OCI-LY3 (cell line): ENCODE results near the gene NUAK2.
A peak's percentile ranks its signal among the peaks of the same experiment; 100 is the strongest.

Source experiments
- H2AFZ ChIP-seq: fragments of 200-600, 300-600 bp; shearing (Covaris generic); 2 replicates; pipeline ENCODE4 v1.6.0; 2014; ENCODE audit warnings: antibody characterized with exemption, low read depth, low read length
- H3K27ac ChIP-seq: fragments of 200-600, 300-600 bp; sonication (generic); 2 replicates; pipeline ENCODE4 v1.5.1; 2014; ENCODE audit warnings: mild to moderate bottlenecking, low read length, moderate library complexity, mixed read lengths
- H3K27me3 ChIP-seq: fragments of 200-600, 300-600 bp; sonication (generic); 2 replicates; pipeline ENCODE4 v1.6.1; 2014; ENCODE audit warnings: low read depth, low read length, mixed read lengths
- H3K36me3 ChIP-seq: fragments of 200-600, 300-600 bp; sonication (generic); replicated peaks from 2 replicates; pipeline ENCODE3; 2014; ENCODE audit warnings: low read depth, low read length, mixed read lengths
- H3K4me1 ChIP-seq: fragments of 300-600, 200-600 bp; sonication (generic); 2 replicates; pipeline ENCODE4 v1.6.1; 2014; ENCODE audit warnings: low read length, mixed read lengths
- H3K4me2 ChIP-seq: fragments of 200-600, 300-600 bp; sonication (generic); 2 replicates; pipeline ENCODE4 v1.6.1; 2014; ENCODE audit warnings: low read length, mixed read lengths
- H3K4me3 ChIP-seq: fragments of 300-600, 200-600 bp; sonication (generic); 2 replicates; pipeline ENCODE4 v1.5.1; 2014; ENCODE audit warnings: antibody characterized with exemption, mild to moderate bottlenecking, low read length, moderate library complexity
- H3K79me2 ChIP-seq: fragments of 300-600, 200-600 bp; shearing (Covaris generic); 2 replicates; pipeline ENCODE4 v1.6.1; 2014; ENCODE audit warnings: mild to moderate bottlenecking, low read length, mixed read lengths
- H3K9ac ChIP-seq: fragments of 300-600, 200-600 bp; shearing (Covaris generic); 2 replicates; pipeline ENCODE4 v1.6.0; 2014; ENCODE audit warnings: mild to moderate bottlenecking, low read length, moderate library complexity
- H3K9me3 ChIP-seq: fragments of 200-600, 300-600 bp; shearing (Covaris generic); 2 replicates; pipeline ENCODE4 v1.6.1; 2014; ENCODE audit warnings: low read length, mixed read lengths; ENCODE audit not compliant: insufficient read depth
- H4K20me1 ChIP-seq: fragments of 200-600, 300-600 bp; sonication (generic); 2 replicates; pipeline ENCODE4 v1.6.1; 2016; ENCODE audit warnings: low read length, mixed read lengths; ENCODE audit not compliant: insufficient read depth
- EZH2phosphoT487 ChIP-seq: fragments of 200-600 bp; shearing (Covaris generic); IDR thresholded peaks from 2 replicates; pipeline ENCODE4 v1.6.1; 2018; ENCODE audit warnings: antibody characterized with exemption, mixed run types, low read depth
- TF ChIP-seq, protein P1 (sequence below): fragments of 200-600, 300-600 bp; sonication (generic); IDR thresholded peaks from 2 replicates; pipeline ENCODE4 v1.5.1; 2014; ENCODE audit warnings: antibody characterized with exemption, low read length, low read depth

The NUAK2 gene

DNA sequence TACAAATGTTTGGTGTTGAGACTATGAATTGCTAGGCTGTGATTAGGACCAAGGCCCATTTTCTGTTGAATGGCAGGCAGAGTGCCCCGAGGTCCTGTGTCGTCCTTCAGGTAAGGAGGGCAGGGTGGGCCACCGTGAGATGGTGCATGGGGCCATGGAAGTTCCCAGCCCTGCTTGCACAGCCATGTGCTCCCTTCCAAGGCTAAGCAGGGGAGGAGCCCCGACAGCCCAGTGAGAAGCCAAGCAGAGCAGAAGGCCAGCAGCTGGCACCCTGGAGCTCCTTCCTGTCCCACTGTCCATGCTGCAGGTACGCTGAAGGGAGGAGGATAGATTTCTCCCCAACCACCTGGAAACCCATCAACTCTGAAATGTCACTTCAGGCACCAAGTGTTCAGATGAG lies 8.2 kb upstream of the NUAK2 start:
- Histone ChIP-seq H3K36me3 (no peaks in the 10 kb centered on the region), H3K9ac (no peak overlapping the region), H4K20me1 (no peaks in the 10 kb centered on the region), H3K27ac (no peak overlapping the region), H3K79me2 (no peaks in the 10 kb centered on the region), H3K4me2 (no peak overlapping the region), H2AFZ (no peak overlapping the region), H3K27me3 (peaks cover 67% of the 10 kb centered on the region), H3K9me3 (no peaks in the 10 kb centered on the region), H3K4me3 (no peak overlapping the region), H3K4me1 (peaks cover 10% of the 10 kb centered on the region)
- no peak for TF ChIP-seq EZH2phosphoT487
- TF ChIP-seq, protein P1, sequence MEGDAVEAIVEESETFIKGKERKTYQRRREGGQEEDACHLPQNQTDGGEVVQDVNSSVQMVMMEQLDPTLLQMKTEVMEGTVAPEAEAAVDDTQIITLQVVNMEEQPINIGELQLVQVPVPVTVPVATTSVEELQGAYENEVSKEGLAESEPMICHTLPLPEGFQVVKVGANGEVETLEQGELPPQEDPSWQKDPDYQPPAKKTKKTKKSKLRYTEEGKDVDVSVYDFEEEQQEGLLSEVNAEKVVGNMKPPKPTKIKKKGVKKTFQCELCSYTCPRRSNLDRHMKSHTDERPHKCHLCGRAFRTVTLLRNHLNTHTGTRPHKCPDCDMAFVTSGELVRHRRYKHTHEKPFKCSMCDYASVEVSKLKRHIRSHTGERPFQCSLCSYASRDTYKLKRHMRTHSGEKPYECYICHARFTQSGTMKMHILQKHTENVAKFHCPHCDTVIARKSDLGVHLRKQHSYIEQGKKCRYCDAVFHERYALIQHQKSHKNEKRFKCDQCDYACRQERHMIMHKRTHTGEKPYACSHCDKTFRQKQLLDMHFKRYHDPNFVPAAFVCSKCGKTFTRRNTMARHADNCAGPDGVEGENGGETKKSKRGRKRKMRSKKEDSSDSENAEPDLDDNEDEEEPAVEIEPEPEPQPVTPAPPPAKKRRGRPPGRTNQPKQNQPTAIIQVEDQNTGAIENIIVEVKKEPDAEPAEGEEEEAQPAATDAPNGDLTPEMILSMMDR, result no peak

DNA sequence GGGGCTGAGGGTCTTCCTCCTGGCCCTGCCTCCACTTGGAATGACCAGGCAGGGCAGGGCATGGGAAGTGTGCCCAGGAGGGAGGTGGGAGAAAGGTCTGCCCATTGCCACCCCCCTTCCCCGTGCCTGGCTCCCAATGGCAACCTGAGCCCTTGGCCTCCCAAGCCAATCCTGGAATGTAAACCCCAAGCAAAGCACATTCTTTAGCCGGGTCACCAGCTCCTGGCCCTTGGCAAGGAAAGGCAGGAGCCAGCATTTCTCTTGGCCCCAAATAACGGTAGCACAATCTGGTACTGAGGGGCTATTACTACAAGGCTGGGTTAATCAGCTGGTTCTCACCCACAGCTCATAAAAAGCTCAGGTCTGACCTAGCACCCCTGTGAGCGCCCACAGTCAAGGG lies 6.9 kb upstream of the NUAK2 start:
- Histone ChIP-seq H3K79me2 (no peaks in the 10 kb centered on the region), H3K4me3 (no peak overlapping the region), H2AFZ (no peak overlapping the region), H4K20me1 (no peaks in the 10 kb centered on the region), H3K9ac (no peak overlapping the region), H3K4me2 (no peak overlapping the region), H3K9me3 (no peaks in the 10 kb centered on the region), H3K27me3 (peaks cover 57% of the 10 kb centered on the region), H3K4me1 (peaks cover 14% of the 10 kb centered on the region), H3K36me3 (no peaks in the 10 kb centered on the region), H3K27ac (no peak overlapping the region)
- TF ChIP-seq, protein P1, result no peak
- TF ChIP-seq EZH2phosphoT487, result no peak

- H3K4me1 ChIP-seq, result peaks cover 17% of the 10 kb centered on the region
- H3K9ac ChIP-seq, result no peak overlapping the region
- no peaks in the 10 kb centered on the region for H4K20me1 ChIP-seq
- H3K9me3 ChIP-seq, result no peaks in the 10 kb centered on the region
- no peak overlapping the region for H3K27ac ChIP-seq
- no peak overlapping the region for H3K4me2 ChIP-seq
- peaks cover 49% of the 10 kb centered on the region for H3K27me3 ChIP-seq
- no peak overlapping the region for H2AFZ ChIP-seq
- no peak overlapping the region for H3K4me3 ChIP-seq
- no peak for TF ChIP-seq EZH2phosphoT487
- TF ChIP-seq, protein P1, result no peak
- H3K79me2 ChIP-seq, result no peaks in the 10 kb centered on the region; the same call in 1 of the 2 replicates
- no peaks in the 10 kb centered on the region for H3K36me3 ChIP-seq
These were observed 5.4 kb upstream of the NUAK2 start for GRCh38 chr1:205326812-205327466.

- Histone ChIP-seq H3K27me3 (peaks cover 42% of the 10 kb centered on the region), H3K79me2 (peaks cover 12% of the 10 kb centered on the region), H4K20me1 (peaks cover 2% of the 10 kb centered on the region; the same call in 1 of the 2 replicates), H2AFZ (no peak overlapping the region), H3K9me3 (no peaks in the 10 kb centered on the region), H3K9ac (peak overlapping the region; percentile 27; the same call in 1 of the 2 replicates), H3K27ac (no peak overlapping the region), H3K36me3 (peaks cover 3% of the 10 kb centered on the region), H3K4me1 (peaks cover 19% of the 10 kb centered on the region), H3K4me2 (peak overlapping the region; percentile 62), H3K4me3 (peak overlapping the region; percentile 27)
- TF ChIP-seq, protein P1, result peak; percentile 84
- no peak for TF ChIP-seq EZH2phosphoT487
These were observed 3.9 kb upstream of the NUAK2 start for GRCh38 chr1:205325334-205325884.
